Mesenchymal stem cell (in vitro differentiated cells and primary cell): Measurements from ENCODE around the gene ZC3H18.

Source experiments
- DNase-seq: peaks from one replicate; pipeline ENCODE4 v3.0.0-alpha.2; 2013
- H2AFZ ChIP-seq: one replicate; pipeline ENCODE4 v1.6.1; 2013; ENCODE audit warnings: low read depth, mild to moderate bottlenecking, control low read depth, inconsistent platforms, low read length, moderate library complexity
- H2AK5ac ChIP-seq: 2 replicates; pipeline ENCODE4 v1.6.1; 2013; ENCODE audit warnings: low read length, moderate library complexity, mild to moderate bottlenecking, inconsistent platforms; ENCODE audit not compliant: severe bottlenecking
- H2BK120ac ChIP-seq: one replicate; pipeline ENCODE4 v1.6.1; 2013; ENCODE audit warnings: low read depth, mild to moderate bottlenecking, inconsistent platforms, low read length, moderate library complexity
- H2BK12ac ChIP-seq, 2 experiments: one replicate each; pipeline ENCODE4 v1.6.1; 2013; ENCODE audit warnings: inconsistent platforms in 2 of 2, low read length in 2 of 2, mild to moderate bottlenecking in 2 of 2, moderate library complexity in 2 of 2, control low read depth in 1 of 2
- H2BK15ac ChIP-seq: one replicate; pipeline ENCODE4 v1.6.1; 2013; ENCODE audit warnings: mild to moderate bottlenecking, low read depth, inconsistent platforms; ENCODE audit not compliant: poor library complexity, severe bottlenecking
- H2BK5ac ChIP-seq: 2 replicates; pipeline ENCODE4 v1.6.1; 2013; ENCODE audit warnings: low read depth, mild to moderate bottlenecking, low read length, control low read depth, inconsistent platforms; ENCODE audit not compliant: poor library complexity, severe bottlenecking
- H3K14ac ChIP-seq, 2 experiments: one replicate each; pipeline ENCODE4 v1.6.1; 2013; ENCODE audit warnings: inconsistent platforms in 2 of 2, low read length in 2 of 2, control low read depth in 1 of 2, mild to moderate bottlenecking in 1 of 2, moderate library complexity in 1 of 2
- H3K18ac ChIP-seq, 2 experiments: one replicate each; pipeline ENCODE4 v1.6.1; 2013; ENCODE audit warnings: inconsistent platforms in 2 of 2, low read length in 2 of 2, control low read depth in 1 of 2, low read depth in 1 of 2, mild to moderate bottlenecking in 1 of 2
- H3K23ac ChIP-seq, 2 experiments: one replicate each; pipeline ENCODE4 v1.6.1; 2013; ENCODE audit warnings: inconsistent platforms in 2 of 2, low read length in 2 of 2, mild to moderate bottlenecking in 2 of 2, moderate library complexity in 2 of 2, control low read depth in 1 of 2
- H3K27ac ChIP-seq: 2 replicates; pipeline ENCODE4 v1.5.1; 2013; ENCODE audit warnings: mild to moderate bottlenecking, moderate library complexity, low read length, control low read depth, inconsistent platforms; ENCODE audit not compliant: poor library complexity, severe bottlenecking
- H3K27me3 ChIP-seq, 2 experiments: 2 replicates each; pipeline versions ENCODE4 v1.6.1 to v1.7.0; 2013; ENCODE audit warnings: low read length in 2 of 2, mild to moderate bottlenecking in 2 of 2, moderate library complexity in 2 of 2, control low read depth in 1 of 2, inconsistent platforms in 1 of 2; ENCODE audit not compliant: control insufficient read depth in 1 of 2, insufficient read depth in 1 of 2
- H3K36me3 ChIP-seq, 2 experiments: 2 replicates each; pipeline versions ENCODE4 v1.6.1 to v1.7.0; 2013; ENCODE audit warnings: low read length in 2 of 2, control low read depth in 1 of 2, inconsistent platforms in 1 of 2, low read depth in 1 of 2, mild to moderate bottlenecking in 1 of 2; ENCODE audit not compliant: insufficient read depth in 2 of 2, control insufficient read depth in 1 of 2
- H3K4ac ChIP-seq, 2 experiments: one replicate each; pipeline ENCODE4 v1.6.1; 2013; ENCODE audit warnings: inconsistent platforms in 2 of 2, low read length in 2 of 2, mild to moderate bottlenecking in 2 of 2, moderate library complexity in 2 of 2, control low read depth in 1 of 2, low read depth in 1 of 2
- H3K4me1 ChIP-seq: 2 replicates; pipeline ENCODE4 v1.6.1; 2013; ENCODE audit warnings: low read depth, low read length, control low read depth; ENCODE audit not compliant: control insufficient read depth, insufficient read depth
- H3K4me2 ChIP-seq: 2 replicates; pipeline ENCODE4 v1.6.1; 2013; ENCODE audit warnings: low read length, mild to moderate bottlenecking, inconsistent platforms; ENCODE audit not compliant: poor library complexity, severe bottlenecking
- H3K4me3 ChIP-seq, 2 experiments: 2 replicates each; pipeline versions ENCODE4 v1.5.1 to v1.7.0; 2013; ENCODE audit warnings: low read length in 2 of 2, mild to moderate bottlenecking in 2 of 2, control low read depth in 1 of 2, low read depth in 1 of 2; ENCODE audit not compliant: insufficient read depth in 1 of 2
- H3K79me1 ChIP-seq: replicated peaks from 2 replicates; pipeline ENCODE4 v1.6.1; 2013; ENCODE audit warnings: mild to moderate bottlenecking, control low read depth, low read length, inconsistent platforms; ENCODE audit not compliant: poor library complexity, severe bottlenecking
- H3K9ac ChIP-seq: 2 replicates; pipeline ENCODE4 v1.7.0; 2013; ENCODE audit warnings: mild to moderate bottlenecking, low read length, moderate library complexity
- H3K9me3 ChIP-seq: 2 replicates; pipeline ENCODE4 v1.7.0; 2013; ENCODE audit warnings: mild to moderate bottlenecking, low read length; ENCODE audit not compliant: control insufficient read depth
- H4K8ac ChIP-seq: one replicate; pipeline ENCODE4 v1.6.1; 2013; ENCODE audit warnings: inconsistent platforms, mild to moderate bottlenecking, low read length, moderate library complexity
- H4K91ac ChIP-seq: one replicate; pipeline ENCODE4 v1.6.1; 2013; ENCODE audit warnings: mild to moderate bottlenecking, low read length, inconsistent platforms
- WGBS: methylation state at CpG from one replicate; pipeline ENCODE4 v1.1.7; 2013; ENCODE audit warnings: mixed read lengths; 5-methylcytosine and 5-hydroxymethylcytosine counted together

ZC3H18 gene

GRCh38 chr16:88537859-88538258, 32.3 kb upstream of the ZC3H18 start:
- DNase-seq = no peak
- Histone ChIP-seq H2BK120ac (no peak overlapping the region), H3K27ac (no peak overlapping the region), H3K27me3 (peaks cover 17 to 38% of the 10 kb centered on the region in 2 experiments), H3K9ac (no peak overlapping the region), H3K36me3 (peaks cover 0 to 19% of the 10 kb centered on the region in 2 experiments), H2AK5ac (no peak overlapping the region), H3K18ac (no peak overlapping the region), H2AFZ (no peak overlapping the region), H3K4me3 (no peak overlapping the region), H3K14ac (no peak overlapping the region), H4K91ac (no peak overlapping the region), H3K4me2 (no peak overlapping the region), H3K79me1 (peaks cover 6% of the 10 kb centered on the region), H4K8ac (no peak overlapping the region), H3K4ac (no peak overlapping the region), H3K4me1 (peaks cover 20% of the 10 kb centered on the region), H2BK15ac (no peak overlapping the region), H2BK5ac (no peak overlapping the region), H2BK12ac (no peak overlapping the region), H3K9me3 (peaks cover 18% of the 10 kb centered on the region), H3K23ac (no peak overlapping the region)
- WGBS = 84% methylated on average over 4 of the region's 4 CpGs

DNA sequence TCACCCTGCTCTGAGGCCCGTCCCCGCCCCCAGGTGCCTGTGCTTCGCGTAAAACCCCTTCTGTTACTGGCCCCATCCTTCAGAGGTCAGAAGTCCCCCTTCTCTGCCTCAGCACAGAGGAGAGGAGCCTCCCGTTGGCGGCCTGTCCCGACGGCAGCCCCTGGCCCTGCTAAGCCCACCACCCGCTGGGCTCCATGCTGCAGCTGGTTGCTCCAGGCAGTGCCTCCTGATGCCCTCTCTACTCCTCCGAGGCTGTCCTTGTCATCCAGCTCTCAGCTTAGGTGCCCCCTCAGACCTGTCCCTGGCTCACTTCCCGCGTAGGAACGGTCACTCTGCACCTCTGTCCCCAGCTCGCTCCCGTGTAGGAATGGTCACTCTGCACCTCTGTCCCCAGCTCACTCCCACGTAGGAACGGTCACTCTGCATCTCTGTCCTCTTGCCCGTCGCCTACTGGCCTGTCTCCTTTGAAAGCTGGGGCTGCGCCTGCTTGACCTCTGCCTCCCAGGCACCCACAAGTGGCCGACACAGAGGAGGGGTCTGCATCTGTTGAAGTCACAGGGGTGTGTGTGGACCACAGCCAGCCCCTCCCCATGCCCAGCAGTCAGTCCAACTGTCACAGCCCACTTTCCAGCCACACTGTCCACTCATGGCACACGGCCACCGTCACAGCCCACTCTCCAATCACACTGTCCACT, 31.7 kb upstream of the ZC3H18 start:
- no peak overlapping the region for H2AK5ac ChIP-seq
- H3K4ac ChIP-seq = no peak overlapping the region
- H3K36me3 ChIP-seq = peaks cover 0 to 19% of the 10 kb centered on the region in 2 experiments
- 73% methylated on average over 23 of the region's 23 CpGs for whole genome bisulfite sequencing
- H3K4me2 ChIP-seq = no peak overlapping the region
- H4K91ac ChIP-seq = peak overlapping the region; percentile 18
- H2BK12ac ChIP-seq = no peak overlapping the region
- DNase-seq = no peak
- H2BK120ac ChIP-seq = no peak overlapping the region
- H4K8ac ChIP-seq = no peak overlapping the region
- peaks cover 24% of the 10 kb centered on the region for H3K9me3 ChIP-seq
- H3K27ac ChIP-seq = no peak overlapping the region
- H3K14ac ChIP-seq = no peak overlapping the region
- H3K4me3 ChIP-seq = no peak overlapping the region
- no peak overlapping the region for H2BK5ac ChIP-seq
- no peak overlapping the region for H3K18ac ChIP-seq
- no peak overlapping the region for H3K23ac ChIP-seq
- no peak overlapping the region for H2AFZ ChIP-seq
- H2BK15ac ChIP-seq = no peak overlapping the region
- peaks cover 17 to 38% of the 10 kb centered on the region in 2 experiments for H3K27me3 ChIP-seq
- H3K4me1 ChIP-seq = peaks cover 14% of the 10 kb centered on the region
- no peak overlapping the region for H3K9ac ChIP-seq
- peaks cover 6% of the 10 kb centered on the region for H3K79me1 ChIP-seq

- Histone ChIP-seq H3K18ac (no peak overlapping the region), H3K14ac (no peak overlapping the region), H3K4ac (no peak overlapping the region), H3K27ac (no peak overlapping the region), H3K27me3 (peaks cover 17 to 38% of the 10 kb centered on the region in 2 experiments), H3K9me3 (peaks cover 32% of the 10 kb centered on the region), H2BK5ac (no peak overlapping the region), H2BK120ac (no peak overlapping the region), H4K91ac (no peak overlapping the region), H2AFZ (no peak overlapping the region), H3K4me3 (no peak overlapping the region), H3K4me2 (no peak overlapping the region), H4K8ac (no peak overlapping the region), H3K79me1 (peaks cover 6% of the 10 kb centered on the region), H3K23ac (no peak overlapping the region), H2BK15ac (no peak overlapping the region), H3K4me1 (peaks cover 11% of the 10 kb centered on the region), H2AK5ac (no peak overlapping the region), H3K9ac (no peak overlapping the region), H2BK12ac (no peak overlapping the region), H3K36me3 (peaks cover 0 to 19% of the 10 kb centered on the region in 2 experiments)
- WGBS = 87% methylated on average over 12 of the region's 12 CpGs
- no peak for DNase-seq
Measured at GRCh38 chr16:88539261-88539651, 30.9 kb upstream of the ZC3H18 start.

DNA sequence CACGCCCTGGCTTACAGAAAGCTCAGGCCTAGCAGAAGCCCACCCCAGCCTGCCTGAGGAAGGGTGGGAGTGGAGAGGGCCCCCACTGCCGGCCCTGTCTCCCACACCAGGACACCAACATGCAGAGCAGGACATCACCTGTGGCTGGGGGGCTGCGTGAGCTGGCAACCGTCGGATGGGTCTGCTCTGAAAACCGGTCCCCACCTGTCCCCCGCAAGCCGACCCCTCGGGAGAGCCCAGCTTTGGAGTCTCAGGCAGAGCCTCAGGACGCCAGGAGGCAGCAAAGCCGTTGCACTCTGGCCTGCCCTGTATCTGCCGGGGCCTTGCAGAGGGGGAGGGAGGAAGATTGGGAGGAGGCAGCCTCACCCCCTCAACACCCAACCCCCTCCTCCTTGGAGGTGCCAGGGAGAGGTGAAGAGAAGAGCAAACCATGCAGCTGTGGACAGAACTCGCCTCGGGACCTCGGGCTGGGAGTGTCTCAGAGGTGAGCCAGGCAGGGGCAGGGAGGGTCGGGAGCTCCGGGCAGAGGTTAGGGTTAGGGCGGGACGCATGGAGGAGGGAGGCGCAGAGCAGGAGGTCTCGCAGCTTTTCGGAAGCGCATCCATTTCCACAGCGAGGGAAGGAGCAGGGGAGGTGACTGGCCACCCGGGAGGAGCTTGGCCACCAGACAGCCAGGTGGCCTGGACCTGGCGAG, 30.4 kb upstream of the ZC3H18 start:
- Histone ChIP-seq H3K27me3 (peaks cover 18 to 38% of the 10 kb centered on the region in 2 experiments), H3K9ac (no peak overlapping the region), H2BK120ac (no peak overlapping the region), H3K4me3 (no peak overlapping the region), H4K91ac (no peak overlapping the region), H3K9me3 (peaks cover 34% of the 10 kb centered on the region), H3K4me1 (peaks cover 9% of the 10 kb centered on the region), H3K18ac (no peak overlapping the region), H3K4me2 (no peak overlapping the region), H4K8ac (no peak overlapping the region), H3K23ac (no peak overlapping the region), H3K4ac (no peak overlapping the region), H3K79me1 (peaks cover 6% of the 10 kb centered on the region), H3K14ac (no peak overlapping the region), H2BK15ac (no peak overlapping the region), H2BK12ac (no peak overlapping the region), H2AK5ac (no peak overlapping the region), H2AFZ (no peak overlapping the region), H3K27ac (no peak overlapping the region), H2BK5ac (no peak overlapping the region), H3K36me3 (peaks cover 0 to 17% of the 10 kb centered on the region in 2 experiments)
- 63% methylated on average over 19 of the region's 26 CpGs for WGBS
- no peak for DNase-seq
